ENCODE results near the gene CDK13. TPM values are rescaled to one million over a fixed set of nuclear protein-coding genes. Genes with fewer than 3 reads are reported as not detected.
"Not testable (repeated sequence)": the region's sequence is repeated elsewhere in the genome, so short reads cannot be mapped to it uniquely, and the experiment has no call there.

Gene CDK13
- total RNA-seq, 4 donors from 2014 or later, result 50.9 to 73.5 (median 63.5) TPM

DNA sequence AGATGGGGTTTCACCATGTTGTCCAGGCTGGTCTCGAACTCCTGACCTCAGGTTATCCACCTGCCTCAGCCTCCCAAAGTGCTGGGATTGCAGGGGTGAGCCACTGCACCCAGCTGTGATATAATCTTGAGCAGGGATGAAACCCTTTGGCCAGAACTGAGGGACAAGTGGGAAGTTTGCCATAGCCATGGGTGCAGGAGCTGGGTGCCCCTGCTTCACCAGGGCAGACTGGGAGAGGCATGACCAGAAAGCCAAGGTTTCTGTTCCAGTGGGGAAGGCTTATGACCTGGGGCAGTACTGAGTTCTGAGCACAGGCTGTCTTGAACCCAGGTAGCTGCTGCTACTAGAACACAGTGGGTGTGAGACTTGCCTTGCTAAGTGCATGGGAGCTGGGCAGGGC, 40.5 kb upstream of the CDK13 start:
- H3K27ac ChIP-seq (replicated peaks in 1 of 4), result no peak overlapping the region
- intact Hi-C loops (cut with DNase I), result no loop called here

DNA sequence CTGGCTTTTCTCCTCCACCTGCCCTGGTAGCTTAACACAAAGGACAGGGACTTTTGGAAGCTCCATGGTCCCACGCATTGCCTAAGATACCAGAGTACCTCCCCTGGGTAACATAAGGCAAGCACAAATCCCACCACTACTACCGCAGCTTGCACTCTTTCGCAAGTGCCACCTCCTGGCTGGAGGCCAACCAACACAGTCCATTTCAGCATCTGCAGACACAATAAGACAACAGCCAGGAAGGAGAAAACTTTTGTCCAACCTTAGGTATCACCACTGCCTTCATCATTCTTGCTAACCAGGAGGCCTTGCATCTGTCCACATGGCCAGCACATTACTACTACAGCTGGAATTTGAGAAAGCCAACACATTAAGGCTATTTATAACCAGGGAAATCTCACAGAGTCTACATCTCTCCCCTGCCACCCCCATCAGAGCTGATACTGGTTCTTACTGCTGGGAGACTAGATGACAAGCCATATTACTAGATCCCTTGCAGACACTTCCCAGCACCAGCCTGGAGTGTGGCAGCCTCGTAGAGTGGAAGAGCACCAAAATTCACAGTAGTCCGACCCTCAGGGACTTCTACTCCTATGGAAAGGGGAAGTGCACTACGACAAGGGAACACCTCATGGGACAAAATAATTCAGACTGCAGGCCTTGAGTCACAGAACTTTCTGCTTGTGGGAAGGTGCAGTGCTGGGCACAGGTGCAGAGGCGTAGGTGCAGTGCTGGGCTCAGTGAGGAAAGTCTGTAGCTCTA, 39.8 kb upstream of the CDK13 start:
- H3K27me3 ChIP-seq, result no peaks in the 10 kb centered on the region
- no peak overlapping the region for H3K27ac ChIP-seq (replicated peaks in 1 of 4)
- H3K4me1 ChIP-seq, result no peaks in the 10 kb centered on the region
- DNase-seq (ENCODE audit: extremely low spot score), result no peak
- intact Hi-C loops (cut with DNase I), result no loop called here
- TF ChIP-seq POLR2AphosphoS5 (IDR thresholded peaks at IDR 0.05), result no peak
- TF ChIP-seq POLR2A (IDR thresholded peaks at IDR 0.05; ENCODE audit: low read depth), result no peak
- no peak for TF ChIP-seq EP300 (IDR thresholded peaks at IDR 0.05)
- no peak for TF ChIP-seq CTCF (IDR thresholded peaks at IDR 0.05)
- 67% methylated on average over 6 of the region's 7 CpGs for WGBS
- H3K9me3 ChIP-seq, result peaks cover 0 to 17% (median 9%) of the 10 kb centered on the region in 4 donors
- no peak overlapping the region for H3K4me3 ChIP-seq
- H3K36me3 ChIP-seq, result no peaks in the 10 kb centered on the region

More for the DNA sequence above, 40.5 kb upstream of the CDK13 start:
- Histone ChIP-seq H3K9me3 (peaks cover 0 to 17% (median 9%) of the 10 kb centered on the region in 4 donors), H3K4me3 (no peak overlapping the region), H3K36me3 (no peaks in the 10 kb centered on the region), H3K27me3 (no peaks in the 10 kb centered on the region), H3K4me1 (no peaks in the 10 kb centered on the region)
- no peak for TF ChIP-seq POLR2A (IDR thresholded peaks at IDR 0.05; ENCODE audit: low read depth)
- TF ChIP-seq POLR2AphosphoS5 (IDR thresholded peaks at IDR 0.05), result no peak
- TF ChIP-seq EP300 (IDR thresholded peaks at IDR 0.05), result no peak
- TF ChIP-seq CTCF (IDR thresholded peaks at IDR 0.05), result no peak
- WGBS, result 100% methylated on average over 1 of the region's 1 CpG
- DNase-seq (ENCODE audit: extremely low spot score), result peak; percentile 37

DNA sequence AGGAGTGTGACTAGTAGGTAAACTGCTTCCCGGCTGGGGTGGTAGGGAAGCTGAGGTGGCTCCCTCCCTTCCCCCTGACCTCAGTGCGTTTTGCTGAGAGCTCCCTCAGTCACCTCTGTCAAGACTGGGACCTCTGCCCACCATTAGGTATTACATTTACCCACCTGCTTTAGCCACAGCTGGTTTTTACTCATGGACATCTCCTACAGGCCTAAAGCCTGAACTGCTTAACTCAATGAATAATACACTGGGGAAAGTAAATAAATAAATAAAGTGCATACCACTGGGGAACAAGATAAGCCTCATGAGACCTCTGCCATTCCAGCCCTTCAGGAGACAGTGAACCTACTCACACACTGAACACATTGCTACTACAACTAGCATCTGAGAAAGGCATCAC, 38.9 kb upstream of the CDK13 start:
- Histone ChIP-seq H3K9me3 (peaks cover 0 to 17% (median 9%) of the 10 kb centered on the region in 4 donors), H3K4me3 (no peak overlapping the region), H3K4me1 (no peaks in the 10 kb centered on the region), H3K36me3 (no peaks in the 10 kb centered on the region), H3K27ac (replicated peaks in 1 of 4) (no peak overlapping the region), H3K27me3 (no peaks in the 10 kb centered on the region)
- intact Hi-C loops (cut with DNase I), result no loop called here
- DNase-seq (ENCODE audit: extremely low spot score), result peak; percentile 29
- no peak for TF ChIP-seq POLR2A (IDR thresholded peaks at IDR 0.05; ENCODE audit: low read depth)
- TF ChIP-seq CTCF (IDR thresholded peaks at IDR 0.05), result no peak
- TF ChIP-seq POLR2AphosphoS5 (IDR thresholded peaks at IDR 0.05), result no peak
- TF ChIP-seq EP300 (IDR thresholded peaks at IDR 0.05), result no peak
- 67% methylated on average over 2 of the region's 2 CpGs for WGBS

- H3K4me3 ChIP-seq; H3K4me1 ChIP-seq; DNase-seq (ENCODE audit: extremely low spot score); H3K36me3 ChIP-seq; H3K9me3 ChIP-seq; intact Hi-C loops (cut with DNase I); H3K27ac ChIP-seq (replicated peaks in 1 of 4); H3K27me3 ChIP-seq: not testable (repeated sequence)
- WGBS, result 89% methylated on average over 8 of the region's 8 CpGs
Measured at GRCh38 chr7:39915847-39916246, 34.2 kb upstream of the CDK13 start.

- Histone ChIP-seq H3K27ac (replicated peaks in 1 of 4) (no peak overlapping the region), H3K4me3 (no peak overlapping the region), H3K27me3 (no peaks in the 10 kb centered on the region), H3K4me1 (no peaks in the 10 kb centered on the region), H3K9me3 (no peaks in the 10 kb centered on the region), H3K36me3 (no peaks in the 10 kb centered on the region)
- intact Hi-C loops (cut with DNase I), result no loop called here
- WGBS, result 82% methylated on average over 2 of the region's 2 CpGs
- TF ChIP-seq EP300 (IDR thresholded peaks at IDR 0.05) (no peak), POLR2A (IDR thresholded peaks at IDR 0.05; ENCODE audit: low read depth) (no peak), POLR2AphosphoS5 (IDR thresholded peaks at IDR 0.05) (no peak), CTCF (IDR thresholded peaks at IDR 0.05) (no peak)
- DNase-seq (ENCODE audit: extremely low spot score), result no peak
Measured at GRCh38 chr7:39919646-39920045, 30.4 kb upstream of the CDK13 start.
